DMS79 treated with DMSO at 0.1 percent for 48 hours (cell line): ENCODE data around the gene FAM78A.

Source experiments
- DNase-seq: peaks from one replicate; lab custom pipeline; 2025; lab: John Stamatoyannopoulos, UW

The FAM78A gene

GRCh38 chr9:131276094-131276888, at the start of gene FAM78A:
TSS of gene FAM78A (minus strand) at chr9:131276510. CDS start at chr9:131276179, 331 bp downstream.
- no peak for DNase-seq

- DNase-seq, result no peak
These were observed 48.7 kb upstream of the FAM78A start for GRCh38 chr9:131324736-131325679.

GRCh38 chr9:131323629-131324028, 47.3 kb upstream of the FAM78A start:
- DNase-seq, result no peak

GRCh38 chr9:131320031-131320685, 43.8 kb upstream of the FAM78A start:
- DNase-seq, result no peak

- DNase-seq, result no peak
These were observed 43.2 kb upstream of the FAM78A start for GRCh38 chr9:131319486-131319885.

- DNase-seq, result no peak
These were observed 42.1 kb upstream of the FAM78A start for GRCh38 chr9:131318231-131319085.

GRCh38 chr9:131312822-131313770, 36.8 kb upstream of the FAM78A start:
- no peak for DNase-seq

GRCh38 chr9:131312246-131312645, 35.9 kb upstream of the FAM78A start:
- DNase-seq, result no peak

GRCh38 chr9:131310833-131311554, 34.7 kb upstream of the FAM78A start:
- DNase-seq, result no peak

GRCh38 chr9:131309530-131310276, 33.4 kb upstream of the FAM78A start:
- DNase-seq, result no peak

- DNase-seq, result no peak
These were observed 32.7 kb upstream of the FAM78A start for GRCh38 chr9:131308906-131309529.

GRCh38 chr9:131308452-131308851, 32.1 kb upstream of the FAM78A start:
- no peak for DNase-seq

- no peak for DNase-seq
These were observed 31.7 kb upstream of the FAM78A start for GRCh38 chr9:131307974-131308373.

- DNase-seq, result no peak
These were observed 30.2 kb upstream of the FAM78A start for GRCh38 chr9:131306397-131307004.

GRCh38 chr9:131304676-131305355, 28.5 kb upstream of the FAM78A start:
- DNase-seq, result no peak

- DNase-seq, result no peak
These were observed 27.3 kb upstream of the FAM78A start for GRCh38 chr9:131303381-131304321.
